ENCODE results near the gene FAM107B. TPM values are rescaled to one million over a fixed set of nuclear protein-coding genes. Genes with fewer than 3 reads are reported as not detected.

FAM107B gene
- total and polyA plus RNA-seq, 10 of the 15 experiments (the other 5 are each of a cell fraction or from before 2014, with no cell fraction given), result 22.9 to 162 (median 86.6) TPM

- no peak for DNase-seq (ENCODE audit: low read depth, low spot score)
- Histone ChIP-seq H2AFZ (ENCODE audit: control insufficient read depth, low read depth, low read length) (no peak overlapping the region), H3K4me2 (ENCODE audit: control insufficient read depth, insufficient read depth) (no peak overlapping the region), H3K79me2 (ENCODE audit: control insufficient read depth, insufficient read depth, low read length) (no peaks in the 10 kb centered on the region), H3K27ac (ENCODE audit: control insufficient read depth, insufficient read depth) (no peak overlapping the region), H3K36me3 (ENCODE audit: control insufficient read depth in 2 of 2, insufficient read depth in 2 of 2, low read length in 1 of 2) (no peaks in the 10 kb centered on the region), H4K20me1 (ENCODE audit: control insufficient read depth, insufficient read depth) (no peaks in the 10 kb centered on the region), H3K27me3 (replicated peaks in 1 of 2; ENCODE audit: control insufficient read depth in 2 of 2, insufficient read depth in 2 of 2, low read length in 1 of 2) (peaks cover 0 to 3% of the 10 kb centered on the region in 2 experiments; a peak in 1 of 4 replicates), H3K9ac (ENCODE audit: control insufficient read depth, insufficient read depth, low read length) (no peak overlapping the region), H3K4me1 (ENCODE audit: control insufficient read depth, insufficient read depth, low read length) (no peaks in the 10 kb centered on the region), H3K4me3 (no peak overlapping the region), H3K9me3 (replicated peaks; ENCODE audit: control insufficient read depth, insufficient read depth, low read length) (peaks cover 2% of the 10 kb centered on the region; the same call in 1 of the 3 replicates)
- POLR2A ChIA-PET, result interaction anchor here (0.6 to 1.1 kb wide), 2 partner anchors 12 to 100 kb away, joined by 3 to 6 read pairs; no protein-coding TSS in a partner anchor
- 46% methylated on average over 2 of the region's 2 CpGs for WGBS (ENCODE audit: insufficient coverage, insufficient replicate concordance, low lambda C conversion rate, missing lambda C conversion rate)
- in situ Hi-C loops (cut with MboI) (no loop called here), intact Hi-C loops (cut with micrococcal nuclease; ENCODE audit: unreplicated experiment) (no loop called here)
- RAD21 ChIA-PET (ENCODE audit: unreplicated experiment), result no interaction called here
- SMC1A ChIA-PET (ENCODE audit: uncharacterized antibody, unreplicated experiment), result interaction anchor here (1.0 kb wide), 1 partner anchor 187 kb away, joined by 3 read pairs; no protein-coding TSS in a partner anchor
- CTCF ChIA-PET, result interaction anchor here (0.6 kb wide), 1 partner anchor 28 kb away, joined by 3 read pairs; no protein-coding TSS in a partner anchor
- no TSS peak for BruUV-seq (replicated peaks)
- TF ChIP-seq E2F4 (IDR thresholded peaks at IDR 0.05; ENCODE audit: low read depth, low read length) (no peak), NR2C2 (IDR thresholded peaks at IDR 0.05; ENCODE audit: borderline replicate concordance, control insufficient read depth, insufficient read length, low read depth) (no peak)
- TF ChIP-seq, protein P1, sequence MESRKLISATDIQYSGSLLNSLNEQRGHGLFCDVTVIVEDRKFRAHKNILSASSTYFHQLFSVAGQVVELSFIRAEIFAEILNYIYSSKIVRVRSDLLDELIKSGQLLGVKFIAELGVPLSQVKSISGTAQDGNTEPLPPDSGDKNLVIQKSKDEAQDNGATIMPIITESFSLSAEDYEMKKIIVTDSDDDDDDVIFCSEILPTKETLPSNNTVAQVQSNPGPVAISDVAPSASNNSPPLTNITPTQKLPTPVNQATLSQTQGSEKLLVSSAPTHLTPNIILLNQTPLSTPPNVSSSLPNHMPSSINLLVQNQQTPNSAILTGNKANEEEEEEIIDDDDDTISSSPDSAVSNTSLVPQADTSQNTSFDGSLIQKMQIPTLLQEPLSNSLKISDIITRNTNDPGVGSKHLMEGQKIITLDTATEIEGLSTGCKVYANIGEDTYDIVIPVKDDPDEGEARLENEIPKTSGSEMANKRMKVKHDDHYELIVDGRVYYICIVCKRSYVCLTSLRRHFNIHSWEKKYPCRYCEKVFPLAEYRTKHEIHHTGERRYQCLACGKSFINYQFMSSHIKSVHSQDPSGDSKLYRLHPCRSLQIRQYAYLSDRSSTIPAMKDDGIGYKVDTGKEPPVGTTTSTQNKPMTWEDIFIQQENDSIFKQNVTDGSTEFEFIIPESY (IDR thresholded peaks at IDR 0.05), result no peak
- FAIRE-seq, result no peak
- ATAC-seq, result no peak
Observed at GRCh38 chr10:14724931-14725330, 49.8 kb downstream of the FAM107B start.

All from GM12878 (cell line).